H1 (cell line): ENCODE data around the gene DBNL. TPM values are rescaled to one million over a fixed set of nuclear protein-coding genes. Genes with fewer than 3 reads are reported as not detected.

Source experiments
- CTCF ChIA-PET: fragments of 300-600 bp; sonication (Branson Sonifier 250); formaldehyde crosslinking; loops from one replicate; lab custom pipeline; 2021; ENCODE audit not compliant: partially characterized antibody; lab: Charles Lee
- POLR2A ChIA-PET: fragments of 300-600 bp; sonication (Branson Sonifier 250); formaldehyde crosslinking; loops from one replicate; lab custom pipeline; 2021; ENCODE audit warnings: inconsistent platforms; ENCODE audit not compliant: partially characterized antibody; lab: Charles Lee
- DNase-seq, 2 experiments: peaks; one replicate each; pipeline versions ENCODE4 v3.0.0 to v3.0.0-alpha.2; 2010 to 2022; ENCODE audit warnings: low spot score in 2 of 2, low read depth in 1 of 2, mixed read lengths in 1 of 2
- FAIRE-seq: peaks from 2 replicates; lab custom pipeline; 2011; peaks lifted over from hg19 to GRCh38; lab: Jason Lieb, UNC
- H2AFZ ChIP-seq: 2 replicates; pipeline ENCODE4 v1.8.1; 2012; ENCODE audit warnings: low read length, inconsistent platforms
- H2AK5ac ChIP-seq: 2 replicates; pipeline ENCODE4 v1.6.1; 2013; ENCODE audit warnings: low read depth, low read length
- H2BK120ac ChIP-seq: replicated peaks from 2 replicates; pipeline ENCODE3; 2013; ENCODE audit warnings: low read depth, low read length, inconsistent platforms
- H2BK12ac ChIP-seq: 2 replicates; pipeline ENCODE4 v1.6.1; 2013; ENCODE audit warnings: low read depth, low read length
- H2BK15ac ChIP-seq: 2 replicates; pipeline ENCODE4 v1.6.1; 2013; ENCODE audit warnings: low read length
- H2BK20ac ChIP-seq: 2 replicates; pipeline ENCODE4 v1.6.1; 2013; ENCODE audit warnings: low read length
- H2BK5ac ChIP-seq: 2 replicates; pipeline ENCODE4 v1.6.1; 2013; ENCODE audit warnings: low read depth, low read length
- H3K14ac ChIP-seq: 2 replicates; pipeline ENCODE4 v1.6.1; 2013; ENCODE audit warnings: inconsistent platforms; ENCODE audit not compliant: insufficient read length
- H3K18ac ChIP-seq: 2 replicates; pipeline ENCODE4 v1.6.1; 2013; ENCODE audit warnings: low read length; ENCODE audit errors: extremely low read depth
- H3K23ac ChIP-seq: 2 replicates; pipeline ENCODE4 v1.6.1; 2013; ENCODE audit warnings: inconsistent platforms; ENCODE audit not compliant: insufficient read length
- H3K23me2 ChIP-seq: 2 replicates; pipeline ENCODE4 v1.6.1; 2013; ENCODE audit warnings: low read depth, low read length
- H3K27ac ChIP-seq: 2 replicates; pipeline ENCODE4 v1.6.1; 2011; ENCODE audit warnings: low read depth, low read length, inconsistent platforms
- H3K27me3 ChIP-seq, 4 experiments: replicated peaks in 1 of 4; 1 replicate in 1 of 4; 2 replicates in 3 of 4; pipeline versions ENCODE4 v1.6.1 to v1.8.1; 2011 to 2013; ENCODE audit warnings: low read length in 3 of 4, mild to moderate bottlenecking in 3 of 4, inconsistent platforms in 2 of 4, mixed read lengths in 2 of 4, moderate library complexity in 1 of 4; ENCODE audit not compliant: control insufficient read depth in 3 of 4, insufficient read depth in 3 of 4; ENCODE audit errors: extremely low read depth in 1 of 4
- H3K36me3 ChIP-seq, 4 experiments: 2 replicates each; pipeline versions ENCODE4 v1.6.1 to v1.8.1; 2011 to 2013; ENCODE audit warnings: mild to moderate bottlenecking in 4 of 4, low read length in 3 of 4, moderate library complexity in 2 of 4, control low read depth in 1 of 4, inconsistent platforms in 1 of 4; ENCODE audit not compliant: insufficient read depth in 4 of 4, control insufficient read depth in 2 of 4
- H3K4ac ChIP-seq: replicated peaks from 2 replicates; pipeline ENCODE3; 2013; ENCODE audit warnings: low read length, low read depth, mixed read lengths, inconsistent platforms; ENCODE audit not compliant: insufficient read length
- H3K4me1 ChIP-seq, 4 experiments: replicated peaks in 1 of 4; 1 replicate in 1 of 4; 2 replicates in 3 of 4; pipeline versions ENCODE4 v1.6.1 to v1.8.1; 2011 to 2013; ENCODE audit warnings: low read length in 3 of 4, inconsistent platforms in 2 of 4, mixed read lengths in 1 of 4; ENCODE audit not compliant: insufficient read depth in 4 of 4, control insufficient read depth in 3 of 4
- H3K4me2 ChIP-seq, 2 experiments: 2 replicates each; pipeline versions ENCODE4 v1.6.1 to v1.8.1; 2011 to 2013; ENCODE audit warnings: low read depth in 2 of 2, low read length in 2 of 2, control low read depth in 1 of 2, inconsistent platforms in 1 of 2, mild to moderate bottlenecking in 1 of 2; ENCODE audit not compliant: insufficient read depth in 1 of 2
- H3K4me3 ChIP-seq, 4 experiments: fragments of 200-600, 300-600 bp in 1 of 4; sonication (generic), shearing (Covaris generic), sonication (Bioruptor Twin) in 1 of 4; 2 replicates each; pipeline versions ENCODE4 v1.5.1 to v1.8.1; 2011 to 2016; ENCODE audit warnings: low read length in 4 of 4, low read depth in 3 of 4, control low read depth in 2 of 4, inconsistent platforms in 2 of 4, mild to moderate bottlenecking in 2 of 4, mixed read lengths in 1 of 4, moderate library complexity in 1 of 4; ENCODE audit not compliant: insufficient read depth in 2 of 4; ENCODE audit errors: extremely low read depth in 1 of 4
- H3K56ac ChIP-seq: replicated peaks from 2 replicates; pipeline ENCODE3; 2013; ENCODE audit warnings: low read depth, mild to moderate bottlenecking, mixed read lengths, low read length, inconsistent platforms; ENCODE audit not compliant: insufficient read length
- H3K79me1 ChIP-seq: 2 replicates; pipeline ENCODE4 v1.6.1; 2013; ENCODE audit warnings: low read depth, low read length, control low read depth
- H3K79me2 ChIP-seq, 2 experiments: 2 replicates each; pipeline versions ENCODE4 v1.6.1 to v1.8.1; 2012 to 2013; ENCODE audit warnings: low read length in 2 of 2, mild to moderate bottlenecking in 2 of 2, inconsistent platforms in 1 of 2; ENCODE audit not compliant: insufficient read depth in 2 of 2, control insufficient read depth in 1 of 2
- H3K9ac ChIP-seq, 4 experiments: replicated peaks in 1 of 4; 1 replicate in 1 of 4; 2 replicates in 3 of 4; pipeline versions ENCODE4 v1.6.1 to v1.8.1; 2011 to 2013; ENCODE audit warnings: low read depth in 3 of 4, low read length in 3 of 4, control low read depth in 2 of 4, mild to moderate bottlenecking in 2 of 4, moderate library complexity in 2 of 4, inconsistent platforms in 1 of 4; ENCODE audit errors: extremely low read depth in 1 of 4
- H3K9me3 ChIP-seq, 2 experiments: 2 replicates each; pipeline versions ENCODE4 v1.6.1 to v1.8.1; 2012 to 2013; ENCODE audit warnings: mild to moderate bottlenecking in 2 of 2, moderate library complexity in 2 of 2, control low read depth in 1 of 2, inconsistent platforms in 1 of 2, low read depth in 1 of 2, low read length in 1 of 2, mixed read lengths in 1 of 2; ENCODE audit not compliant: insufficient read depth in 2 of 2
- H4K20me1 ChIP-seq, 2 experiments: replicated peaks in 1 of 2; 2 replicates each; pipeline versions ENCODE3 to v1.8.1; 2011 to 2013; ENCODE audit warnings: inconsistent platforms in 2 of 2, low read length in 2 of 2, mild to moderate bottlenecking in 1 of 2; ENCODE audit not compliant: insufficient read depth in 2 of 2, control insufficient read depth in 1 of 2
- H4K5ac ChIP-seq: 2 replicates; pipeline ENCODE4 v1.6.1; 2013; ENCODE audit warnings: low read length, low read depth, mixed read lengths, inconsistent platforms; ENCODE audit not compliant: insufficient read length
- H4K8ac ChIP-seq: 2 replicates; pipeline ENCODE4 v1.8.0; 2013; ENCODE audit warnings: mild to moderate bottlenecking, moderate library complexity, low read length, inconsistent platforms; ENCODE audit not compliant: insufficient read depth; ENCODE audit errors: extremely low read depth
- H4K91ac ChIP-seq: replicated peaks from 2 replicates; pipeline ENCODE3; 2013; ENCODE audit warnings: low read length, mixed read lengths, inconsistent platforms; ENCODE audit not compliant: insufficient read length
- CHD1 ChIP-seq: IDR thresholded peaks from 2 replicates; pipeline ENCODE4 v1.6.1; 2012; ENCODE audit warnings: low read depth, low read length, improper control_type of control experiment
- CREB1 ChIP-seq: IDR thresholded peaks from 2 replicates; pipeline ENCODE4 v1.6.1; 2012; ENCODE audit warnings: inconsistent platforms
- CTBP2 ChIP-seq: IDR thresholded peaks from 2 replicates; pipeline ENCODE4 v1.7.0; 2011; ENCODE audit warnings: borderline replicate concordance, mild to moderate bottlenecking, moderate library complexity, mixed read lengths, low read length; ENCODE audit not compliant: insufficient read depth, insufficient read length
- EZH2 ChIP-seq: fragments of 200-600 bp; sonication (generic); IDR thresholded peaks from 2 replicates; pipeline ENCODE4 v1.7.1; 2012; ENCODE audit warnings: low read depth, mild to moderate bottlenecking, moderate library complexity, low read length, inconsistent platforms; ENCODE audit not compliant: severe bottlenecking
- KDM1A ChIP-seq: fragments of 200-600, 300-600 bp; sonication (generic); IDR thresholded peaks from 2 replicates; pipeline ENCODE4 v1.7.1; 2016; ENCODE audit warnings: mild to moderate bottlenecking, low read length, borderline replicate concordance
- POLR2A ChIP-seq, 2 experiments: IDR thresholded peaks; 1 replicate in 1 of 2; 2 replicates in 1 of 2; pipeline ENCODE4 v1.6.1; 2011; ENCODE audit warnings: low read depth in 2 of 2, low read length in 2 of 2, mild to moderate bottlenecking in 2 of 2; ENCODE audit errors: control extremely low read depth in 1 of 2
- RAD21 ChIP-seq, 2 experiments: IDR thresholded peaks in 1 of 2; conservative IDR thresholded peaks in 1 of 2; 2 replicates each; pipeline ENCODE4 v1.6.1; 2011; ENCODE audit warnings: low read depth in 2 of 2, low read length in 2 of 2, improper control_type of control experiment in 1 of 2, inconsistent platforms in 1 of 2, mild to moderate bottlenecking in 1 of 2, moderate library complexity in 1 of 2
- SIRT6 ChIP-seq: IDR thresholded peaks from one replicate; pipeline ENCODE4 v1.7.1; 2012; ENCODE audit warnings: low read length, inconsistent platforms
- SIX5 ChIP-seq: IDR thresholded peaks from 2 replicates; pipeline ENCODE4 v1.6.1; 2011; ENCODE audit warnings: mild to moderate bottlenecking, low read depth, low read length
- TEAD4 ChIP-seq: IDR thresholded peaks from 2 replicates; pipeline ENCODE4 v1.6.1; 2012; ENCODE audit warnings: low read depth, low read length, inconsistent platforms, mixed read lengths
- USF2 ChIP-seq: IDR thresholded peaks from 2 replicates; pipeline ENCODE4 v1.6.1; 2011; ENCODE audit warnings: low read length, improper control_type of control experiment
- WGBS, 2 experiments: shearing (Covaris generic) in 1 of 2; methylation state at CpG; one replicate each; pipeline versions ENCODE4 v1.1.6 to v1.1.7; 2013 to 2015; ENCODE audit warnings: low lambda C conversion rate in 2 of 2, mixed read lengths in 2 of 2, inconsistent platforms in 1 of 2, low coverage in 1 of 2, missing lambda C conversion rate in 1 of 2; ENCODE audit not compliant: insufficient replicate concordance in 2 of 2, insufficient coverage in 1 of 2, insufficient read length in 1 of 2; ENCODE audit errors: extremely low coverage in 1 of 2, missing lambda C conversion rate in 1 of 2; 5-methylcytosine and 5-hydroxymethylcytosine counted together
- polyA plus RNA-seq, 7 experiments: library from polyadenylated mRNA; depleted of rRNA in 3 of 7; stranded (reverse) in 5 of 7; unstranded in 2 of 7; fragments of >200 nt in 5 of 7; fragments of 200-250 nt in 2 of 7; gene quantifications; 1 replicate in 5 of 7; 2 replicates in 1 of 7; 4 replicates in 1 of 7; pipeline versions ENCODE4 v1.2.1 to v1.2.3, GENCODE V29; 2011 to 2013; ENCODE audit warnings: missing spikeins in 2 of 7, mixed read lengths in 2 of 7
- total RNA-seq: library from RNA; stranded (reverse); fragmentation: NEBNext Ultra II Directional; extraction: Animal tissue kit (Norgen Biotek cat#: 25700); gene quantifications from 2 replicates; pipeline ENCODE4 v1.2.1, GENCODE V29; 2021

Gene DBNL
- total and polyA plus RNA-seq, 2 of the 8 experiments (the other 6 are each of a cell fraction or from before 2014, with no cell fraction given), result 30.9 to 56.6 TPM

GRCh38 chr7:44094883-44095592 is 50.5 kb downstream of the DBNL start:
- Histone ChIP-seq H3K79me2 (no peaks in the 10 kb centered on the region), H2BK5ac (no peak overlapping the region), H3K27ac (no peak overlapping the region), H2BK120ac (no peak overlapping the region), H2BK12ac (no peak overlapping the region), H2AFZ (no peak overlapping the region), H2AK5ac (no peak overlapping the region), H4K5ac (no peak overlapping the region), H3K23me2 (no peaks in the 10 kb centered on the region), H3K4ac (no peak overlapping the region), H4K8ac (no peak overlapping the region), H3K23ac (no peak overlapping the region), H3K9me3 (no peaks in the 10 kb centered on the region), H3K18ac (no peak overlapping the region), H3K9ac (no peak overlapping the region), H3K4me1 (no peaks in the 10 kb centered on the region), H3K56ac (no peak overlapping the region), H2BK20ac (no peak overlapping the region), H3K79me1 (no peaks in the 10 kb centered on the region), H3K4me3 (no peak overlapping the region), H3K4me2 (no peak overlapping the region), H3K27me3 (no peaks in the 10 kb centered on the region), H4K20me1 (no peaks in the 10 kb centered on the region), H3K36me3 (no peaks in the 10 kb centered on the region), H4K91ac (no peak overlapping the region), H2BK15ac (no peak overlapping the region), H3K14ac (no peak overlapping the region)
- FAIRE-seq, result no peak
- WGBS, 2 experiments, result 84% methylated on average over 2 of the region's 2 CpGs; no CpG with 5 or more reads in 1 of the 2 experiments
- ChIA-PET CTCF (interaction anchor here (1.0 to 1.8 kb wide), 2 partner anchors 23 to 36 kb away, joined by 3 to 4 read pairs; no protein-coding TSS in a partner anchor), POLR2A (interaction anchor here (1.6 kb wide), 1 partner anchor 17 kb away, joined by 3 read pairs; no protein-coding TSS in a partner anchor)
- DNase-seq, result no peak
- TF ChIP-seq USF2 (no peak), POLR2A (IDR thresholded peaks at IDR 0.05; ENCODE audit: control extremely low read depth in 1 of 2, low read depth in 2 of 2, low read length in 2 of 2) (no peak), SIRT6 (no peak), EZH2 (no peak), RAD21 (IDR thresholded peaks at IDR 0.05 in 1 of 2, conservative IDR thresholded peaks at IDR 0.05 in 1 of 2; ENCODE audit: low read depth in 2 of 2, low read length in 2 of 2) (no peak), SIX5 (no peak), CREB1 (no peak), CTBP2 (no peak), TEAD4 (no peak), KDM1A (no peak), CHD1 (no peak)
